NCI-H748 (cell line): ENCODE measurements around the gene COLEC11.
"Not testable (repeated sequence)": the region's sequence is repeated elsewhere in the genome, so short reads cannot be mapped to it uniquely, and the experiment has no call there.

ENCODE experiments used
- DNase-seq: peaks from one replicate; lab custom pipeline; 2025; ENCODE audit not compliant: unreplicated experiment; lab: John Stamatoyannopoulos, UW

COLEC11 gene

GRCh38 chr2:3594493-3595281, at the start of gene COLEC11:
Gene COLEC11 (plus strand): TSS chr2:3595112. CDS start chr2:3604341, 9,229 bp downstream.
- no peak for DNase-seq

- no peak for DNase-seq
Measured at GRCh38 chr2:3545788-3546478, 49.0 kb upstream of the COLEC11 start.

DNA sequence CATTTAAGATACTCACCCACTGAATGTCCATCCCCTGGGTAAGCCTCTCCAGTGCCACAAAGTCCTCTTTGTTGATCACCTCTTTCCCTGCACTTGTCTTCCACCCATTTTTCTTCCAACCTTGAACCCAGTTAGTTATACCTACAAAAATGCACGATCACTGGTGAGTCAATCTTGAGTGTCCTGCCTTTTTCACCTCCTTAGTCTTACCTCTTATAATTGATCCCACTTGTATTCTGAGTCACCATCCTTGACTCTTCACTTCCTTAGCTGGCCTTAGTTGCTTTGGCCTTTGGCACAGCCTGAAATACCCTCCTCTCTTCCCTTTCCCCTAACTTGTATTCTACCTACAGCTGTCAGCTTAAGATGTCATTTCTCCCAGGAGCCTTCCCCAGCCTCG, 47.0 kb upstream of the COLEC11 start:
- no peak for DNase-seq

- DNase-seq = no peak
Measured at GRCh38 chr2:3553946-3554345, 41.0 kb upstream of the COLEC11 start.

GRCh38 chr2:3557639-3558204, 37.2 kb upstream of the COLEC11 start:
- DNase-seq = no peak

GRCh38 chr2:3558205-3559014, 36.5 kb upstream of the COLEC11 start, which contains the start of gene RNASEH1:
Gene RNASEH1 (minus strand): TSS chr2:3558333. CDS start chr2:3558260, 73 bp downstream.
- peak; percentile 99 for DNase-seq

GRCh38 chr2:3563521-3563976, 31.4 kb upstream of the COLEC11 start:
- DNase-seq = no peak

- DNase-seq = no peak
Measured at GRCh38 chr2:3565117-3565516, 29.8 kb upstream of the COLEC11 start.

DNA sequence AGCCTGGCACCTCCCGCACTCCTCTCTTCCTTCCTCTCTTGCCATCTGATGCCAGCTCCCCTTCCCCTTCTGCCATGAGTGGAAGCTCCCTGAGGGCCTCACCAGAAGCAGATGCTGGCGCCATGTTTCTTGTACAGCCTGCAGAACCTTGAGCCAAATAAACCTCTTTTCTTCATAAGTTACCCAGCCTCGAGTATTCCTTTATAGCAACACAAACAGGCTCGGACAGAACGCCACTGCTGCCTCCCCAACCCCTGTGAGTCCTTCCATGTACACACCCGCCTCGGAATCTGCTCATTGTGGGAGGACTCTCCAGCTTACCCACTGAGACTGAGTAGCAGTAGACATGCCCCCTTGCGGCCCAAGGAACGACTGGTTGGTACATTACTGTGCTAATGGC, 28.1 kb upstream of the COLEC11 start:
- no peak for DNase-seq

GRCh38 chr2:3569656-3570055, 25.3 kb upstream of the COLEC11 start:
- not testable (repeated sequence) for DNase-seq

DNA sequence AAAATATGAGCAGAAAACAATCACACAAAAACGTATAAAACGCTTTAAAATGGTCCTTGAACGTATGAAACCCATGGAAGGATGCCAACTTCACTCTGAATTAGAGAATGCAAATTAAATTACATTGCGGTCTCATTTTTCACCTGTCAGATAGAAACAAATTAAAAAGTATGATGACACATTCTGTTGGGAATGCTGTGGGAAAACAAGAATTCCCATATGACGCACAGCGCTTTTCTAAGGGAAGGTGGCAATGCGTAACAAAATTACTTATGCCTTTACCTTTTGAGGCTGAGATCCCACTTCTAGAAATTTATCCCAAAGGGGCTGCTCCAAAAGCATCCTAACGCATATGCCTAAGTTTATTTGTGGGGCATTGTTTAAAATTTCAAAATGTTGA, 23.6 kb upstream of the COLEC11 start:
- DNase-seq = no peak

DNA sequence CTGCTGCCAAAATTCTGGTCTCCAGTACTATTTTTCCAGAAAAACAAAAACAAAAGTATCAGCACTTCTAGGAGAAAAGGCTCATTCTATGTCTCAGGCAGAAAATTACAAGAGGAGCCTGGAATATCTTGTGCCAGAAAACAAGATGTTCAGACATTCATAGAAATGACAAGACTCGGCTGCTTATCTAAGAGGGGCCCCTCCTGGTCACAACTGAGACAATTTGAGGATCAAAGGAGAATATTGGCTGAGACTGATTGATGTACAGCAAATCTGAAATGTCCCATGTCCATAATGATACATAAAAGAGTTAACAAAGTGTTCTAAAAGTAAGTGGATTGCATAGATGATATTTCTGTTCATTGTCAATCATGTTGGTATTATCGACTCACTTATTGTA, 22.3 kb upstream of the COLEC11 start:
- no peak for DNase-seq

DNA sequence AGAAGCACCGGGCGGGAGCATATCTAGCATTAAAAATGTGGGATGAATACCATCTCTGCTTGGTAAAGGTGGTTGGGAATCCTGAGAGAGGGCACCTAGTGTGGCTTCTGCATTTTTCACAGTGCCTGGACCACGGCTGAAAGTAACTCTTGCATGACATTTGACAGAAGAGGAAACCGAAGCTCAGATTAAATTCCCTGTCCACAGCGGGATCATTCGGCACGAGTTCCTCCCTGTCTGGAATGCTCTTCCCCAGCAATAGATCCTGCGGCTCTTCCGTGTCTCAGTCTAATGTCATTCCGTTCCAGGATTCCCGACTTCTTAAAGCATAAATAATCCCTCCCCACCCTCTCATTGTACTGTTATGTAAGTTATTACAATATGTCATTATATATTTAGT, 20.8 kb upstream of the COLEC11 start:
- no peak for DNase-seq

GRCh38 chr2:3575534-3576262, 19.2 kb upstream of the COLEC11 start:
- DNase-seq = peak; percentile 37

DNA sequence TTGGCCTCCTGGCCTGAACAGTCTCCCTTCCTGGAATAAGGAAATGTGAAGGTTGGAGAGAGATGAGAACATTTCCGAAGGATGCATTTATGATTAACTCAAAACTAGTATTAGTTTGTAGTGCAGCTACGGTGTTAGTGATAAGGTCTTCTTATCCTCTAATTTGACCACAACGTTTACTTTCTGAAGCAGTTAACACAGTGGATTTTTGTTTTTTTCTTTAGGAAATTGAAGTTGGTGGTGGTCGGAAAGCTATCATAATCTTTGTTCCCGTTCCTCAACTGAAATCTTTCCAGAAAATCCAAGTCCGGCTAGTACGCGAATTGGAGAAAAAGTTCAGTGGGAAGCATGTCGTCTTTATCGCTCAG, 18.7 kb upstream of the COLEC11 start:
- not testable (repeated sequence) for DNase-seq

GRCh38 chr2:3578987-3579386, 15.9 kb upstream of the COLEC11 start:
- DNase-seq = no peak

- no peak for DNase-seq
Measured at GRCh38 chr2:3580449-3580848, 14.5 kb upstream of the COLEC11 start.

DNA sequence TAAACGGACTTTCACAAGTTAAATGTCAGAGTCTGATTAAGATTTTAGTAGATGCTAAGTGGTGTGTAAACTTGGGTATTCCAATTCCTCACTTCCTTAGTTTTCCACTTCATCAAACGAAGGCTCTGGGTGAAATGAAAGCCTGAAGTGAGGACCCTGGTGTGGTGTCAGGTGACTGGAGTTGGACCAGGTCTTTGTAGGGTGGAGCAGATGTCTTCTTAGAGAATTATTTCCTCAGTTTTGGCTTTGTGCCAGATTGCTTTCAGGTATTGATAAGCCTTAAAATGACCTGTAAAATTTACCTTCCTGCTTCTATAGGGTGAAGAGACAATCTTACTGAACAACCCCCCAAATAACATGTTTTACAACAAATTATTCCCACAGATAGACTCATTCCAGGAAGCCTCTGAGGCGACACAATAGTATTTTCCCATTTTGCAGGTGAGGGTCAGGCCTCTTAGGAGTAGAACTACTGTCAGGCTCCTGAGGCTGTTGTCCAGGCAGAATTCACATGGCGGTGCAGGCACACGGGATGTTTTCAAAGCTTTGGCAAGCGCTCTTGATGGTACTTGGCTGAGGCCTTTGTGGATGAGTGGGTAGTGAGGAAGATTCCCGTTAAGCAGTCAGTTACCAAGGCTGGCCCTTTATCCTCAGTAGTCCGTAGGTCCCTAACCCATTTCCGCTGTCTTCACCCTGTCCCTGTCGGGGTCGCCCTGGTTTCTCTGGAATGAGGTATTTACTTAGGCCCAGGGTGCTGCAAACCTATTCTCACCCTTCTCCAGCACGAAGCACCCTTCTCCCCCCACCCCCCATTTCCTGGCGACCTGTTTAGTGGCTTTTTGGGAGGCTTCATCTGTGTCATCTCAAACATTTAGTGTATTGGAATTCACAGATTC, 13.3 kb upstream of the COLEC11 start:
- DNase-seq = peak; percentile 41

DNA sequence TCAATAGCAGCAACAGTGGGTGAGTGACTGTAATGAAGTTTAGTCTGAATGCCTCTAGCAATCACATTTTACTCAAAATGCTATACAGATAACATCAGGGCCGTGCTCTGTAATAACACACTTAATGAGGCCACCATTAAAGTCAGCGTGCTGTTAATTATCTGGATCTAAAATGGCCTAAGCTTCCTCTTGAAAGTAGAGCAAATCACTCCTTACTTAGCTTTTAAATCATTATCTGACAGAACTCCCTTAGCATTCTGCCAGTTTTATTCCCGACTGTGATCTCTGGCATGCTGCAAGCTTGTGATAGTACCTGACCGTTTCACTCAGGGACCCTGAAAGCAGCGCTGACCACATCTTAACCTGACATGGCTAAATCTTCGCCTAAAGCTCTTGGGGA, 10.8 kb upstream of the COLEC11 start:
- no peak for DNase-seq
